Stimulated activated CD4-positive, alpha-beta T cell treated with anti-CD3 and anti-CD28 coated beads, Interleukin-2, amount 100 ng/mL, for 4 hours (primary cell): Measurements from ENCODE around the gene PREX1.
"Not testable (repeated sequence)": the region's sequence is repeated elsewhere in the genome, so short reads cannot be mapped to it uniquely, and the experiment has no call there.

ENCODE experiments used
- DNase-seq: peaks from one replicate; pipeline ENCODE4 v3.0.0-alpha.2; 2020; ENCODE audit warnings: low read depth

Gene PREX1, protein sequence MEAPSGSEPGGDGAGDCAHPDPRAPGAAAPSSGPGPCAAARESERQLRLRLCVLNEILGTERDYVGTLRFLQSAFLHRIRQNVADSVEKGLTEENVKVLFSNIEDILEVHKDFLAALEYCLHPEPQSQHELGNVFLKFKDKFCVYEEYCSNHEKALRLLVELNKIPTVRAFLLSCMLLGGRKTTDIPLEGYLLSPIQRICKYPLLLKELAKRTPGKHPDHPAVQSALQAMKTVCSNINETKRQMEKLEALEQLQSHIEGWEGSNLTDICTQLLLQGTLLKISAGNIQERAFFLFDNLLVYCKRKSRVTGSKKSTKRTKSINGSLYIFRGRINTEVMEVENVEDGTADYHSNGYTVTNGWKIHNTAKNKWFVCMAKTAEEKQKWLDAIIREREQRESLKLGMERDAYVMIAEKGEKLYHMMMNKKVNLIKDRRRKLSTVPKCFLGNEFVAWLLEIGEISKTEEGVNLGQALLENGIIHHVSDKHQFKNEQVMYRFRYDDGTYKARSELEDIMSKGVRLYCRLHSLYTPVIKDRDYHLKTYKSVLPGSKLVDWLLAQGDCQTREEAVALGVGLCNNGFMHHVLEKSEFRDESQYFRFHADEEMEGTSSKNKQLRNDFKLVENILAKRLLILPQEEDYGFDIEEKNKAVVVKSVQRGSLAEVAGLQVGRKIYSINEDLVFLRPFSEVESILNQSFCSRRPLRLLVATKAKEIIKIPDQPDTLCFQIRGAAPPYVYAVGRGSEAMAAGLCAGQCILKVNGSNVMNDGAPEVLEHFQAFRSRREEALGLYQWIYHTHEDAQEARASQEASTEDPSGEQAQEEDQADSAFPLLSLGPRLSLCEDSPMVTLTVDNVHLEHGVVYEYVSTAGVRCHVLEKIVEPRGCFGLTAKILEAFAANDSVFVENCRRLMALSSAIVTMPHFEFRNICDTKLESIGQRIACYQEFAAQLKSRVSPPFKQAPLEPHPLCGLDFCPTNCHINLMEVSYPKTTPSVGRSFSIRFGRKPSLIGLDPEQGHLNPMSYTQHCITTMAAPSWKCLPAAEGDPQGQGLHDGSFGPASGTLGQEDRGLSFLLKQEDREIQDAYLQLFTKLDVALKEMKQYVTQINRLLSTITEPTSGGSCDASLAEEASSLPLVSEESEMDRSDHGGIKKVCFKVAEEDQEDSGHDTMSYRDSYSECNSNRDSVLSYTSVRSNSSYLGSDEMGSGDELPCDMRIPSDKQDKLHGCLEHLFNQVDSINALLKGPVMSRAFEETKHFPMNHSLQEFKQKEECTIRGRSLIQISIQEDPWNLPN (N-terminal part only)

DNA sequence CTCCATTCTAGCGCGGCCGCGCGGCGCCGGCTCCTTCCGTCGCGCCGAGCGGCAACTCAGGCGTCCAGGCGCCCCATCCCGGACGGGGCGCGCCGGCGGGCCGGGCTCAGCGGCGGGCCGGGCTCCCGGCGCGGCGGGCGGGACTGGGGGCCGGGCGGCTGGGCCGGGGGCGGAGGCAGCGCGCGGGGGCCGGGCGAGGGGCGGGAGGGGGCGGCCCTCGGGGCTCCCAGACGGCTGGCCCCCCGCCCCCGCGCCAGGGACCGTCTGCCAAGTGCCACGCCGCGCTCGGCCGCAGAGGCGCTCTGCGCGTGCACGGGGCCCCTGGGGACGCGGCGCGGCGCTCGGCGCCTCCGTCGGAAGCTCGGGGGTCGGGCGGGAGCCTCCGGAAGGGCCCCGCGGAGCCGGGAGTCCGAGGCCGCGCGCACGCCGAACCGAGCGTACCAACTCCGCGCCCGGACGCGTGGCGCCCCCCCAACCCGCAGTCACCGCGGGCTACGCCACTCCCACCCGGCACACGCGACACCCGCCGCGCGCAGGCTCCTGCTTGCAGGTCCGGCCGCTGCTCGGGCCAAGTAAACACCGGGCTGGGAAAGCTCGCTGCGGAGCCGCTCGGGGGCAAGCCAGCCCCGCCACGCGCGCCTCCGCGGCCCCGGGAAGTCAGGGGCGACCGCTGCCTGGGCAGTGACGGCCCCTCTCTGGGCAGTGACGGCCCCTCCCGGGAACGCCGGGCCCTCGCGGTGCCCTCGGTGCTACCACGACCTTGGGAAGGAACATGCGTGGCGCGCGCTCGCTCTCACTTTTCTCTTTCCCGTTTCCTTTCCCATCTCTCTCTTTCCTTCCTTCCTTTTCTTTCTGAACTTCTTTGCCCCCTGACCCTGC, at the start of gene PREX1:
Gene PREX1, minus strand, starts transcription at position 145 of the 879 bp plus-strand sequence. Its CDS starts 139 bp downstream, at position 6.
- peak; percentile 60 for DNase-seq

DNA sequence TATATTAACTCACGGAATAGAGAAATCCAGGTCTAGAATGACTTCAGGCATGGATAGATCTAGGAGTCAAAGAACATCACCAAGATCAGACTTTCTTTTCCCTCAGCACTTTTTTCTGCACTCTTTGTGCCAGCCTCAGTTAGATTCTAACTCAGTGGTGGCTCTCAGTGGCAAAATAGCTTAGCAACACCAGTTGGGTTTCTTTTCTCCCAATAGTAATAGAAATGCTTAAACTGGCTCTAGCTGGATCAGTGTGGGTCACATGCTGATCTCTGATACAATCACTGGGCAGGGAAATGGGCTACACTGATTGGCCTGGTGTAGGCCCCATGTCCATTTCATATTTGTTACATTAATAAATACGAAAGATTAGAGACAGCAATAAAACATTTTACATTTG, 49.5 kb upstream of the PREX1 start:
- no peak for DNase-seq

GRCh38 chr20:48875914-48876240, 48.1 kb upstream of the PREX1 start:
- DNase-seq: no peak

- DNase-seq: no peak
These were observed 47.6 kb upstream of the PREX1 start for GRCh38 chr20:48875233-48875913.

- not testable (repeated sequence) for DNase-seq
These were observed 41.6 kb upstream of the PREX1 start for GRCh38 chr20:48869442-48869841.

- no peak for DNase-seq
These were observed 39.1 kb upstream of the PREX1 start for GRCh38 chr20:48866936-48867335.

- no peak for DNase-seq
These were observed 37.0 kb upstream of the PREX1 start for GRCh38 chr20:48864738-48865318.

DNA sequence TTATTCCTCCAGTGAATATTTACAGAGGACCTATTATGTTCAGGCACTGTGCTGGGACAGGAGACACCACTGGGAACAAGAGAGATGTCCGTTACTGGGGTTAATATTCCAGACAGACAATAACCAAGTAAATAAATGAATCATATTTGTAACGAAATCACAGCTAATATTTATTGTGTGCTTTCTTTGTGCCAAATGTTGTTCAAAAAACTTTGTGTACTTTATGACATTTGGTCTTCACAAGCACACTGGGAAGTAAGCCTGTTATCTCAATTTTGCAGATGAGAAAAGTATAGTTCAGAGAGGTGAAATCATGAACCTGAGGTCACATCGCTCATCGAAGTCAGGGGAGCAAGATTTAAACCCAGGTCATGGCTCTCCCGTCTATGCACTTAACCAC, 36.5 kb upstream of the PREX1 start:
- DNase-seq: no peak

DNA sequence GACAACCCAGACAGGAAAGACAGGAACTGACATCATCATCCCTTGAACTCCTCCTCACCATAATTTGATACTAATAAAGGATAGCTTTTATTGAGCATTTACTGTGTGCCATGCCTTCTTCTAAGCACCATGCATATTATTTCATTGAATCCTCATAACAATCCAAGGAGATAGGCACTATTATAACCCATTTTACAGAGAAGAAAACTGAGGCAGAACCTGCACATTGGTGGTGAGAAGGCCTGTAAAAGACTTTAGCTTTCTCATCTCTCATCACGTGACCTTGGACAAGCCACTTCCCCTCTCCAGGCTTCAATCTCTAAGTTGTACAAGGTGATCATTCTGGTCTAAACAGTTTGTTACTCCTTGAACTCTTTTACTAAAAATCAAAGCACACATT, 34.5 kb upstream of the PREX1 start:
- no peak for DNase-seq

GRCh38 chr20:48861444-48861843, 33.6 kb upstream of the PREX1 start:
- DNase-seq: no peak

DNA sequence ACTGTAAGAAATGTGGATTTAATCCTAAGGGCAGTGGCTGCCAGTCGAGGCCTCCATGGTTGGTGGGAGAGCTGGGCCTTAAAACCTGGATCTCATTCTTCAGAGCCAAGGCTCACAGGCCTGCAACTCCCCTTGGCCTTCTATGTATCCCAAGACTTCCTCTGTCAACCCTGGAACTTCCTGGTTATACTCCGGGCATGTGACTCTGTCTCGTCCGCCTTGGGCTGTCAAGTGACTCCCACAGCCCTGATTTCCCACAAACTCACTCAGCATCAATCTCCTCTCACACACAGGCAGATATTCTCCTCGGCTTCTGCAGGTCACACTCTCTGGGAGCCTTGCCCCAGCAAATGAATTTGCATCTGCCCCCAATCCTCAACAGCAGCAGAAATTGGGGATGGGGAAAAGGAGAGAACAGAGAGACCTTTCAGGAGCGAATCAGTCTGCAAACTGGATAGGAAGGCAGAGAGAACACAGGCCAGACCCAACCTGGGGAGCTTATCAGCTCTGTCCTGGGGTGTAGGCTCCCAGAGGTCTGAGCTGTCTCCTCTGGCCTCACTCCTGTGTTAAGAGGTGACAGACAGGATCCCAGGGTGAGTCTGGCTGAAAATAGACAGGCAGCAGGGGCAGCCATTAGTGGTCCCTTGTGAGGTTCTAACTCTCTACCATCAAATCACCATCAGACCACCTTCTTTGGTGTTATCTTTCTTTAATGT, 30.4 kb upstream of the PREX1 start:
- no peak for DNase-seq

DNA sequence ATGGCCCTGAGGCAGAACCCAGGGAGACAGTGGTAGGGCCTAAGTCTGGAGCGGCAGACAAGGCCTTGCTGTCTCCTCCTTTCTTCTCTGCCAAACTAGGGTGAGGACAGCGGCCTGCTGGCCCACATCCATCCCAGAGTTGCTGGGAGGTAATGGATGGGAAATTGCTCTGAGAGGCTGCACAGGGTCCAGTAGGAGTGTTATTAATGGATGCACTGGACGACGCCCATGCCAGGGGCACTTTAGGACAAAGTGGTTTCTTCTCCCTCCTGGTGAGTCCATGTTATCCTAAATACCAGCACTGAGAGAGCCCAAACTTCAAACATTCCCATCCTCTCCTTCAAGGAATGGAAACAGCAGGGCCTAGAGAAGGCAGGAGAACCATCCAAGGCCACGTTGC, 28.3 kb upstream of the PREX1 start:
- DNase-seq: no peak

DNA sequence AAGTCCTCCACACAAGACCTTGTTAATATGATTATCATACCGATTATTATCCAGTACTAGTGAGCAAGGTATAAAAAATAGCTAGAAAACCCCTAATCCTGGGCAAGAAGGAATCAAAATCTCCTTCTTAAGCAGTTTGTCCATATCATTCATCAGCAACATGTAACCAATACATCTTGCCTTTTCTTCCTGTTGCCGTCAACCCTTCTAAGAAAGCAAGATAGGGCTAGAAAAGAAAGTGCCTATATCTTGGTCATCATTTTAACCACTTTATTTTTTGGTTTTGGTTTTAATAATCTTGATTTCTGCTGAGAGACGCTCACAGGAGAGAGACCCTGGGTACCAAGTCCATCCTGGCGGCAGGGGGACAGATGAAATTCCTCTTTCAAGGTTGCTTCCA, 27.2 kb upstream of the PREX1 start:
- no peak for DNase-seq

DNA sequence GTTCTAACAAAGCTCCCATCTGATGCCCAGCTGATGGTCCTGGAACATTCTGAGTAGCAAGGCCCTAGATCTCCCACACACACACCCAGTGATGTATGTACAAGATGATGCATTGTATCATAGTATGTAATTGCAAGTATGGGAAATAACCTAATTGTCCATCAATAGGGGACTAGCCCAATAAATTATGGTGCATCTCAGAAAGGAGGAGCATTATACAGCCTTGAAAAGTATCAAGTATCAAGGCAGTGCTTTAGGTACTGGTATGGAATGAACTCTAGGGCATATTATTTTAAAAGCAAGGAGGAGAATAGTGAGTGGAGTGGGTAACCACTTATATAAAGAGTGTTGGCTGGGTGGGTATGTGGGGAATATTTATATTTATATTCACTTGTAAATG, 24.8 kb upstream of the PREX1 start:
- DNase-seq: no peak

DNA sequence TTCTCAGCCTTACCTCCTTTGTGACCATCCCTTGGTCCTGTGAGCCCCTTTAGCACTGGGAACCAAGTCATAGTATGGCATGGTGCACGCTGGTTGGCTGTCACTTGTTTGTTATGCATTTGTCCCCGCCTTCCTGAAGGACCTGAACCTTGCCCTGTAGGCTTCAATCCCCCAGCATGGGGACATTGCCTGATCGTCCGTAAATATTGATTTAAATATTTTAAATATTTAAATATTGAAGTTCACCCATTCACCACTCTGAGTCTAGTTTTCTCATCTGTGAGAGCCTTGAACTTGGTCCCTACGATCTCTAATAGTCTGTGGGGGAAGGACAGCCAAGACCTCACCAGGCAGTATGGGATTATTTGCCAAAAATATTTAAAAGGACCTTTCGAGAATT, 23.8 kb upstream of the PREX1 start:
- no peak for DNase-seq

- DNase-seq: no peak
These were observed 23.1 kb upstream of the PREX1 start for GRCh38 chr20:48850977-48851299.

- no peak for DNase-seq
These were observed 22.6 kb upstream of the PREX1 start for GRCh38 chr20:48850257-48850976.

GRCh38 chr20:48849779-48850178, 22.0 kb upstream of the PREX1 start:
- no peak for DNase-seq

DNA sequence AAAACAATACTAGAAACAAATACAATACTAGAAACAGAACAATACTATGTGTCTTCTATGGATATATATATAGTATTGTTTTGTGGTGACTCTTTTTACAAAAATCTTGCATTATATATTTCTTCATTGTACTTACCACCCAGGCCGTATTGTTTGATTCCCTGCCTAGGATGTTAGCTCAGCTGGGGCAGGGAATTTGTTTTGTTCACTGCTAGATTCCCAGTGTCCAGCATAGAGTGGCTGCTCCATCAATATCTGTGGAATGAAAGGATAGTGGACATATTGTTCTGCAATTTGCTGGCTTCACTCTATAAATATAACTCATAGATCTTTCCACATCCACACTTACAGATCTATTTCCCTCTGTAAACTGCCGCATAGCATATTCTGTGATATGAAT, 21.5 kb upstream of the PREX1 start:
- DNase-seq: no peak
